GM19193 (cell line): ENCODE measurements around the gene FAM170A.

ENCODE experiments used
- POLR2A ChIP-seq: IDR thresholded peaks from 4 replicates; pipeline ENCODE4 v1.6.1; 2011; ENCODE audit not compliant: insufficient read depth, insufficient read length; ENCODE audit errors: extremely low read depth

The FAM170A gene

GRCh38 chr5:119629339-119629738 lies at the start of gene FAM170A:
TSS of gene FAM170A (plus strand) at chr5:119629558. CDS start at chr5:119629769, 211 bp downstream.
- TF ChIP-seq POLR2A, result no peak

- TF ChIP-seq POLR2A, result no peak
Observed at GRCh38 chr5:119582987-119583386, 46.4 kb upstream of the FAM170A start.

- no peak for TF ChIP-seq POLR2A
Observed at GRCh38 chr5:119583684-119584083, 45.7 kb upstream of the FAM170A start.

GRCh38 chr5:119596046-119596445 lies 33.3 kb upstream of the FAM170A start:
- no peak for TF ChIP-seq POLR2A

GRCh38 chr5:119597728-119598298 lies 31.5 kb upstream of the FAM170A start:
- TF ChIP-seq POLR2A, result no peak

GRCh38 chr5:119613937-119614336 lies 15.4 kb upstream of the FAM170A start:
- no peak for TF ChIP-seq POLR2A

- TF ChIP-seq POLR2A, result no peak
Observed at GRCh38 chr5:119614838-119615237, 14.5 kb upstream of the FAM170A start.

GRCh38 chr5:119626086-119626485 lies 3.3 kb upstream of the FAM170A start:
- no peak for TF ChIP-seq POLR2A

- no peak for TF ChIP-seq POLR2A
Observed at GRCh38 chr5:119630752-119631440, 1.5 kb downstream of the FAM170A start.

GRCh38 chr5:119631660-119632059 lies 2.3 kb downstream of the FAM170A start:
- TF ChIP-seq POLR2A, result no peak

- no peak for TF ChIP-seq POLR2A
Observed at GRCh38 chr5:119651486-119651885, 22.1 kb downstream of the FAM170A start.

- TF ChIP-seq POLR2A, result no peak
Observed at GRCh38 chr5:119655061-119655460, 25.7 kb downstream of the FAM170A start.

GRCh38 chr5:119656023-119656422 lies 26.7 kb downstream of the FAM170A start:
- TF ChIP-seq POLR2A, result no peak

- TF ChIP-seq POLR2A, result no peak
Observed at GRCh38 chr5:119666542-119666941, 37.2 kb downstream of the FAM170A start.

GRCh38 chr5:119678351-119679028 lies 49.1 kb downstream of the FAM170A start:
- TF ChIP-seq POLR2A, result no peak

GRCh38 chr5:119680080-119680479 lies 50.7 kb downstream of the FAM170A start:
- TF ChIP-seq POLR2A, result no peak
